ENCODE measurements around the gene MTOR. TPM values are rescaled to one million over a fixed set of nuclear protein-coding genes. Genes with fewer than 3 reads are reported as not detected.
"Not testable (repeated sequence)": the region's sequence is repeated elsewhere in the genome, so short reads cannot be mapped to it uniquely, and the experiment has no call there.

Gene MTOR
- total and polyA plus RNA-seq, 4 donors: 15.1 to 36.6 (median 26.9) TPM

DNA sequence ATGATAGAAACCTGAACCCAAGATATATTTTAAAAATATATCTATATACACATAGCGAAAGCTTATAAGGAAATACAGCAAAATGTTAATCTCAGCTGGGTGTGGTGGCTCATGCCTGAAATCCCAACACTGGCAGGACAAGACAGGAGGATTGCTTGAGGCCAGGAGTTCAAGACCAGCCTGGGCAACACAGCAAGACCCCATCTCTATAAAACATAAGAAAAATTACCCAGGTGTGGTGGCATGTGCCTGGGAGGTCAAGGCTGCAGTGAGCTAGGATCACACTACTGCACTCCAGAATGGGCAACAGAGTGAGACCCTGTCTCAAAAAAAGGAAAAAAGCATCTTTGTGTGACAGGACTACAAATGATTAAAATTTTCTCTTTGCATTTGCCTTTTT, 196.6 kb downstream of the MTOR start:
- Histone ChIP-seq H3K9me3 (ENCODE audit: control insufficient read depth in 4 of 4, insufficient read depth in 3 of 4, low read length in 3 of 4) (peaks cover 0 to 4% (median under 1%) of the 10 kb centered on the region in 4 donors), H3K36me3 (ENCODE audit: control insufficient read depth in 4 of 4, insufficient read depth in 4 of 4, low read length in 4 of 4) (peaks cover 35 to 42% (median 39%) of the 10 kb centered on the region in 4 donors), H3K9ac (ENCODE audit: insufficient read depth in 1 of 2, low read length in 2 of 2) (no peak overlapping the region), H3K4me1 (ENCODE audit: control insufficient read depth in 5 of 5, insufficient read depth in 5 of 5, low read length in 5 of 5) (peaks cover 0 to 6% (median 2%) of the 10 kb centered on the region in 5 donors), H3K27ac (ENCODE audit: low read depth in 1 of 2, low read length in 1 of 2) (no peak overlapping the region), H3K4me3 (no peak overlapping the region), H3K27me3 (ENCODE audit: control insufficient read depth in 3 of 3, insufficient read depth in 3 of 3, low read length in 2 of 3) (no peaks in the 10 kb centered on the region)
- TF ChIP-seq, protein P1, sequence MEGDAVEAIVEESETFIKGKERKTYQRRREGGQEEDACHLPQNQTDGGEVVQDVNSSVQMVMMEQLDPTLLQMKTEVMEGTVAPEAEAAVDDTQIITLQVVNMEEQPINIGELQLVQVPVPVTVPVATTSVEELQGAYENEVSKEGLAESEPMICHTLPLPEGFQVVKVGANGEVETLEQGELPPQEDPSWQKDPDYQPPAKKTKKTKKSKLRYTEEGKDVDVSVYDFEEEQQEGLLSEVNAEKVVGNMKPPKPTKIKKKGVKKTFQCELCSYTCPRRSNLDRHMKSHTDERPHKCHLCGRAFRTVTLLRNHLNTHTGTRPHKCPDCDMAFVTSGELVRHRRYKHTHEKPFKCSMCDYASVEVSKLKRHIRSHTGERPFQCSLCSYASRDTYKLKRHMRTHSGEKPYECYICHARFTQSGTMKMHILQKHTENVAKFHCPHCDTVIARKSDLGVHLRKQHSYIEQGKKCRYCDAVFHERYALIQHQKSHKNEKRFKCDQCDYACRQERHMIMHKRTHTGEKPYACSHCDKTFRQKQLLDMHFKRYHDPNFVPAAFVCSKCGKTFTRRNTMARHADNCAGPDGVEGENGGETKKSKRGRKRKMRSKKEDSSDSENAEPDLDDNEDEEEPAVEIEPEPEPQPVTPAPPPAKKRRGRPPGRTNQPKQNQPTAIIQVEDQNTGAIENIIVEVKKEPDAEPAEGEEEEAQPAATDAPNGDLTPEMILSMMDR (IDR thresholded peaks at IDR 0.05; ENCODE audit: control extremely low read depth, extremely low read depth): no peak
- DNase-seq (no peak), ATAC-seq (ENCODE audit: insufficient read depth, low FRiP score) (no peak)
- 100% methylated on average over 1 of the region's 1 CpG for WGBS, 2 donors

DNA sequence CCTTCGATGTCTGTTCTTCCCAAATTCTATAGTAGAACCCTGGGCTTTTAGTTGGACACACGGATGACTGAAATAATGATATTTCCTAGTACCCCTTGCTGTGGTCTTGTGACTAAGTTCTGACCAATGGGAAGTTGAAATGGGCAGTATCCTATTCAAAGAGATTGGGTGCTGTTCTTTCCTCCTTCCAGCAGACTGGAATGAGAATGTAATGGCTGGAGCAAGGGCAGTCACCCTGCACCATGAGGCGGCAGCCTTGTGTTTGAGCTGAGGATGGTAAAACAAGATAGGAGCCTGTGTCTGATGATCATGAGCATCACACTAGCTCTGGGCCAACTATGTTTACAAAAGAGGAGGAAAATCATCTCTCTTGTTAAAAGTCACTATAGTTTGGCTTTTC, 197.4 kb downstream of the MTOR start:
- DNase-seq (no peak), ATAC-seq (ENCODE audit: insufficient read depth, low FRiP score) (no peak)
- no peaks in the 10 kb centered on the region for H3K27me3 ChIP-seq (ENCODE audit: control insufficient read depth in 3 of 3, insufficient read depth in 3 of 3, low read length in 2 of 3)
- TF ChIP-seq, protein P1 (IDR thresholded peaks at IDR 0.05; ENCODE audit: control extremely low read depth, extremely low read depth): no peak
- no peak overlapping the region for H3K27ac ChIP-seq (ENCODE audit: low read depth in 1 of 2, low read length in 1 of 2)
- 98 to 99% methylated on average over 3 of the region's 3 CpGs for WGBS, 2 donors
- H3K4me3 ChIP-seq: no peak overlapping the region
- H3K36me3 ChIP-seq (ENCODE audit: control insufficient read depth in 4 of 4, insufficient read depth in 4 of 4, low read length in 4 of 4): peaks cover 28 to 36% (median 33%) of the 10 kb centered on the region in 4 donors
- peaks cover 0 to 4% (median under 1%) of the 10 kb centered on the region in 4 donors for H3K9me3 ChIP-seq (ENCODE audit: control insufficient read depth in 4 of 4, insufficient read depth in 3 of 4, low read length in 3 of 4)
- peaks cover 0 to 7% (median 5%) of the 10 kb centered on the region in 5 donors for H3K4me1 ChIP-seq (ENCODE audit: control insufficient read depth in 5 of 5, insufficient read depth in 5 of 5, low read length in 5 of 5)
- H3K9ac ChIP-seq (ENCODE audit: insufficient read depth in 1 of 2, low read length in 2 of 2): no peak overlapping the region

DNA sequence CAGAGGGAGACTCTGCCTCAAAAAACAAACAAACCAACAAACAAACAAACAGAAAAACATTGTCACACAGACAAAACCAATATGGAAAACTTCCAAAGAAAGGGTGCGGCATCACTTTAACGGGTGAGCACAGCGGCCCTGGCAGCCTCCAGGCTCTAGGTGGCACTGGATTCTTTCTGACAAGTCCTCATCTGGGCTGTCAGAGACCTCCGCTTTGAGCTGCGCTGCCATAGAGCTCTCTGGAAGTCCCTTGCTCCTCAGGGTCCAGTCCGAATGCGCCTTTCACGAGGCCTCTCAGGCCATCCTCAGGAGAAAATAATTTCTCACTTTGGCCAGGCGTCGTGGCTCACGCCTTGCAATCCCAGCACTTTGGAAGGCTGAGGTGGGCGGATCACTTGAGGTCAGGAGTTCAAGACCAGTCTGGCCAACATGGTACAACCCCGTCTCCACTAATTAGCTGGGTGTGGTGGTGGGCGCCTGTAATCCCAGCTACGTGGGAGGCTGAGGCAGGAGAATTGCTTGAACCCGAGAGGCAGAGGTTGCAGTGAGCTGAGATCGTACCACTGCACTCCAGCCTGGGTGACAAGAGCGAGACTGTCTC, 198.3 kb downstream of the MTOR start:
- 93% methylated on average over 18 of the region's 18 CpGs for WGBS, 2 donors
- not testable (repeated sequence) for H3K27me3 ChIP-seq (ENCODE audit: control insufficient read depth in 3 of 3, insufficient read depth in 3 of 3, low read length in 2 of 3)

DNA sequence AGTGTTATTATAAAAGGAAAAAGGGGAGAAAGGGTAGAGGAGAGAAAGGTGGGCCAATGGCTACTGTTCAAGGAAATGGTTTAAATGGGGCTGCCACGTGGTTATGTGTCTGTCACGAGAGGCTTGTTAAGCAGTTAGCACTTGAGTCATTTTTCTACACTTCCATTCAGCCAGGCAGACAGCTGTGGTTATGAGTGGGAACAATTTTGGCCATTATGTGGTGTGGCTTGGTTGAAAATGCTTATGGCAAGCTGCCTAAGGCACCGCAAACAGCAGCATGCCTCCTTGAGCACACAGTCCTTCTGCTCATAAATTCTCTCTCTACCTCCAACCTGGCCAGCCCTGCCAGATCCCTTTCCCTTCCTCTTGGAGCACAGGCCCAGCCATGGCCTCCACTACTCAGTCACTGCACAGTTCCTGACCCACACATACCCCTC, 199.4 kb downstream of the MTOR start:
- WGBS, 2 donors: 63 to 81% methylated on average over 3 of the region's 3 CpGs
- DNase-seq: no peak
- H3K4me1 ChIP-seq (ENCODE audit: control insufficient read depth in 5 of 5, insufficient read depth in 5 of 5, low read length in 5 of 5): peaks cover 0 to 16% (median 6%) of the 10 kb centered on the region in 5 donors
- H3K27ac ChIP-seq (ENCODE audit: low read depth in 1 of 2, low read length in 1 of 2): no peak overlapping the region
- TF ChIP-seq, protein P1 (IDR thresholded peaks at IDR 0.05; ENCODE audit: control extremely low read depth, extremely low read depth): no peak
- peaks cover 0 to 4% (median under 1%) of the 10 kb centered on the region in 4 donors for H3K9me3 ChIP-seq (ENCODE audit: control insufficient read depth in 4 of 4, insufficient read depth in 3 of 4, low read length in 3 of 4)
- peaks cover 17 to 20% (median 19%) of the 10 kb centered on the region in 4 donors for H3K36me3 ChIP-seq (ENCODE audit: control insufficient read depth in 4 of 4, insufficient read depth in 4 of 4, low read length in 4 of 4)
- no peak overlapping the region for H3K4me3 ChIP-seq
- H3K9ac ChIP-seq (ENCODE audit: insufficient read depth in 1 of 2, low read length in 2 of 2): no peak overlapping the region
- ATAC-seq (ENCODE audit: insufficient read depth, low FRiP score): no peak
- H3K27me3 ChIP-seq (ENCODE audit: control insufficient read depth in 3 of 3, insufficient read depth in 3 of 3, low read length in 2 of 3): no peaks in the 10 kb centered on the region

More for the DNA sequence above, 198.3 kb downstream of the MTOR start:
- not testable (repeated sequence) for H3K4me1 ChIP-seq (ENCODE audit: control insufficient read depth in 5 of 5, insufficient read depth in 5 of 5, low read length in 5 of 5); H3K4me3 ChIP-seq; DNase-seq; H3K9ac ChIP-seq (ENCODE audit: insufficient read depth in 1 of 2, low read length in 2 of 2); ATAC-seq (ENCODE audit: insufficient read depth, low FRiP score); H3K9me3 ChIP-seq (ENCODE audit: control insufficient read depth in 4 of 4, insufficient read depth in 3 of 4, low read length in 3 of 4); H3K27ac ChIP-seq (ENCODE audit: low read depth in 1 of 2, low read length in 1 of 2)
- peaks cover 24 to 28% (median 27%) of the 10 kb centered on the region in 4 donors for H3K36me3 ChIP-seq (ENCODE audit: control insufficient read depth in 4 of 4, insufficient read depth in 4 of 4, low read length in 4 of 4)

Data from lung (tissue), 12 donors.